22Rv1 (cell line): ENCODE results near the gene MSI1.

Experiments
- CTCF ChIP-seq: fragments of 450-650 bp; IDR thresholded peaks from 2 replicates; pipeline ENCODE4 v1.5.1; 2017; ENCODE audit warnings: mild to moderate bottlenecking
- ZFX ChIP-seq: fragments of 450-650 bp; IDR thresholded peaks from 2 replicates; pipeline ENCODE4 v1.6.1; 2017; ENCODE audit warnings: antibody characterized with exemption, borderline replicate concordance

- TF ChIP-seq CTCF (peak; percentile 97), ZFX (no peak)
Measured at GRCh38 chr12:120356567-120357030, 12.4 kb downstream of the MSI1 start.
